GM19452 (cell line): ENCODE results near the gene TGM3.

ENCODE experiments used
- ATAC-seq: cut with Tn5 transposase; IDR thresholded peaks from one replicate; pipeline ENCODE4 v1.9.1; 2021; ENCODE audit not compliant: unreplicated experiment

The TGM3 gene

DNA sequence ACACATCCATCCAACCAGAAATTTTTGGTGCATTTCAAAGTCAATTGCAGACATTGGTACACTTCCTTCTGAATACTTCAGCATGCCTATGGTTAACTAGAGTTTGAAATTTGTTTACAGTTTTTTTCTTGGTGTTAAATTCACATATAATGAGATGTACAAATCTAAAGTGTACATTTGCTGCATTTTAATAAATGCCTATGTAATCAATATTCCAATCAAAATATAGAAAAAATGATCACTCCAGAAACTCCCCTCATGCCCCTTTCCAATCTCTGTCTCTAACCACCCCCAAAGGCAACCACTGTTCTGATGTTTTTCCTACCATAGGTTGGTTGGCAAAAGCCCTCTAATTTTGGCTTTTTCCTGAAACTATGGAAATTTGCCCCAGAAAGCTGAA lies 77.3 kb downstream of the TGM3 start:
- ATAC-seq = no peak

GRCh38 chr20:2374346-2375125 lies 78.7 kb downstream of the TGM3 start:
- ATAC-seq = no peak

DNA sequence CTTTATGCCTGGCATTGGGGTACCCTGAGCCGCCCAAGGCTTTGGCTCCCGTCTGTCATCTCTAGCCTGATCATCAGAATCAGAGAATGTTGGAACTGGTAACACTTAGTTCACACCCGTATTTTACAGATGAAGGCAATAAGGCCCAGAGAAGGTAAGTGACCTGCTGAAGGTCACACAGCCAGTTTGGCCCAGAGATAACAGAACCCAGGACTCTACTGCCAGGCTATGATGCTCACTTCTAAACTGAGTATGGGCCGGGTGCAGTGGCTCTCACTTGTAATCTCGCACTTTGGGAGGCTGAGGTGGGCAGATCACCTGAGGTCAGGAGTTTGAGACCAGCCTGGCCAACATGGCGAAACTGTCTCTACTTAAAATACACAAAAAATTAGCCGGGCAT lies 83.1 kb downstream of the TGM3 start:
- ATAC-seq = no peak

DNA sequence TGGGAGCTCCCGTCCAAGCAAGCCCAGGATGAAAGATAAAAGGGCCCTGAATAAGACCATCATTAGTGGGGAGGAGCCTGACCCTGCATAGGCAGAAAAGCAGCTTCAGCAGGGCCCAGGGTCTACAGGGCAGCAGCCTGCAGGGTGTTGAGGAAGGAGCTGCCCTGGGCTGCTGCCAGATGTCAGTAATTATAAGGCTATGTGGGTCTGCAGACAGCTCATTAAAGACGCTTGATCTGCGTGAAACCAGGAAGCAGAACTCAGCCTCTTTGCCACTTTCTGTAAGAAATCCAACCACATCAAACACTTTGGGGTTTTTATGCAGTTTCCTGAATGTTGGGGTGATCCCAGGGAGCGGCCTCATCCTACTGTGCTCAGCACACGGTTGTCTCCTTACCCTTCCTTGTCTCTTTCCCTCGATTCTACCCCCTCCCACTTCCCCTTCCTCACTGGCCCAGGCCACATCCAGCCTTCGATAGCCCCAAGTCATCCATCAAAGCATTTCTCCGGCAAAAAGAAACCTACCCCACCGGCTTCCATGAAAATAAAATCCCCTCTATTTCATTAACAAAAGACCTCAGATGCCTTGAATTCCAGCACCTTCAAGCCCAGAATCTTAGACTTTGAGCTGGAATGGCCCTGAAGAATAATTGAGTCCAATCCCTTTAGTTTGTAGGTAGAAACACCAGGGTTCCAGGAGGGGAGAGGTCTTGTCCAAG lies 83.9 kb downstream of the TGM3 start:
- ATAC-seq = no peak

DNA sequence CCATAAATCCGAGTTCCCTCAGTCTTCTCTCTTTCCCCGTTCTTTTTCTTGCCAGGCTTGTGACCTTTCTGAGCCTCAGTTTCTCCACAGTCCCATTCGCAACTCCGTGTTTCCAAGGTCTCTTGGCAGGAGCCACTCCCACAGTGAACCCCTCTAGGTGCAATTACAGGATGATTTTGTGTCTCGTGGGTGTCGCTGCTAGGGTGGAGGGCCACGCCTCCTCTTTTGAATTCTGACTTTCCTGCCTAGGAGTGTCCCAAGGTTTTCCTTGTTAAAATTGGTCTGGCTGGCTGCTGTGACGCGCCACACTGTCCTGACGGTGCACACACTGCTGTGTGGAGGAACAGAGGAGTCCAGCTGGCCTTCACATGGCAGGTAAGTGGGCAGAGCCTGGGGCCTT lies 84.8 kb downstream of the TGM3 start, which contains the start of gene TGM6:
TSS of gene TGM6 (plus strand) at position 301 of the 400 bp plus-strand sequence. CDS start at position 369, 68 bp downstream.
- no peak for ATAC-seq

GRCh38 chr20:2381303-2381702 lies 85.5 kb downstream of the TGM3 start:
- ATAC-seq = no peak

GRCh38 chr20:2382833-2383232 lies 87.0 kb downstream of the TGM3 start:
- no peak for ATAC-seq

DNA sequence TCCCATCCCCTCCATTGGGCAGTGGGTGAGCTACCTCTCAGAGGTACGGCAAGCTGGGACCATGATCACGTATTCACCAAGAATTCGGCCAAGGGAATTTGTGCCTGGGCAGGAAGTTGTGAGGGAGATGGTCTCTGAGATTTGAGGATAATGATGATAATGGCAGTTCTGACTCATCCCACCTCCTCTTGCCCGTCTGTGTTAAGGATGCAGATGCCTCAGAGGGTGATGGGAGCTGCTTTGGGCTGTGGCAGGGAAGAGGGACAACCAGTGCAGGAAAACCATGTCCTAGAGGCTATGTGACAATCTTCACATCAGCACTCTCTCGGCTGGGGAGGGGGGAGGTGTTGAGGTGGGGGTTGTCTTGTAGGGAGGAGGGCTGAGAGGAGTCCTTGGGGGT lies 89.2 kb downstream of the TGM3 start:
- ATAC-seq = no peak

- no peak for ATAC-seq
Observed at GRCh38 chr20:2385496-2385895, 89.7 kb downstream of the TGM3 start.

DNA sequence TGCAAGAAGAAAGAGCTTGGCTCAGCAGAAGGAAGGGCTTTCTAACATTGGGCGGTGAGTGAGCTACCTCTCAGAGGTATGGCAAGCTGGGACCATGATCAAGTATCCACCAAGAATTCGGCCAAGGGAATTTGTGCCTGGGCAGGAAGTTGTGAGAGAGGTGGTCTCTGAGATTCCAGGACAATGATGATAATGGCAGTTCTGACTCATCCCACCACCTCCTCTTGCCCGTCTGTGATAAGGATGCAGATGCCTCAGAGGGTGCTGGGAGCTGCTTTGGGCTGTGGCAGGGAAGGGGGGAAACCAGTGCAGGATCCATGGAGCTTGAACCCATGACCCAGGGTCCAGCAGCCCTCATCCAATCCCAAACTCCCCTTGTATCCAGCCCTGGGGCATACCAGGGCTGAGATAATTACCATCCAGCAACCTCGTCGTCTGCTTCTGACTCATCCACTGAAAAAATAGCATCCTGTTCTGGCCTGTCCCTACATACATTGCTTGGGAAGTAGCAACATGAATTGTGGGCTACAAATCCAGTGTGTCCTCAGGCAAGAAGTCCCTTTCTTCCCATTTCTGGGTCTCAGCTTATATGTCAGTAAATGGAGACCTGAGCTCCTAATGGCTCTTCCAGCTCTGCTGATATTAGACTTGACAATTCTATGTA lies 90.8 kb downstream of the TGM3 start:
- no peak for ATAC-seq

- no peak for ATAC-seq
Observed at GRCh38 chr20:2387180-2387577, 91.4 kb downstream of the TGM3 start.

- ATAC-seq = no peak
Observed at GRCh38 chr20:2387580-2387979, 91.8 kb downstream of the TGM3 start.
